Skeletal muscle cell (primary cell): ENCODE measurements around the gene ATG2B.

Experiments used
- DNase-seq: peaks from one replicate; pipeline ENCODE4 v3.0.0-alpha.2; 2010; ENCODE audit warnings: low read depth
- H3K4me3 ChIP-seq: 2 replicates; pipeline ENCODE4 v1.5.1; 2011; ENCODE audit warnings: low read depth, mild to moderate bottlenecking, control low read depth, low read length, moderate library complexity

The ATG2B gene

GRCh38 chr14:96238676-96239265 is 124.4 kb downstream of the ATG2B start:
- no peak for DNase-seq
- no peak overlapping the region for H3K4me3 ChIP-seq

- DNase-seq = no peak
- H3K4me3 ChIP-seq = no peak overlapping the region
Observed at GRCh38 chr14:96237641-96238040, 125.5 kb downstream of the ATG2B start.

- no peak for DNase-seq
Observed at GRCh38 chr14:96235426-96235825, 127.7 kb downstream of the ATG2B start.

GRCh38 chr14:96233661-96234060 is 129.5 kb downstream of the ATG2B start:
- no peak for DNase-seq
- H3K4me3 ChIP-seq = no peak overlapping the region

More at GRCh38 chr14:96235426-96235825, 127.7 kb downstream of the ATG2B start:
- H3K4me3 ChIP-seq = no peak overlapping the region

DNA sequence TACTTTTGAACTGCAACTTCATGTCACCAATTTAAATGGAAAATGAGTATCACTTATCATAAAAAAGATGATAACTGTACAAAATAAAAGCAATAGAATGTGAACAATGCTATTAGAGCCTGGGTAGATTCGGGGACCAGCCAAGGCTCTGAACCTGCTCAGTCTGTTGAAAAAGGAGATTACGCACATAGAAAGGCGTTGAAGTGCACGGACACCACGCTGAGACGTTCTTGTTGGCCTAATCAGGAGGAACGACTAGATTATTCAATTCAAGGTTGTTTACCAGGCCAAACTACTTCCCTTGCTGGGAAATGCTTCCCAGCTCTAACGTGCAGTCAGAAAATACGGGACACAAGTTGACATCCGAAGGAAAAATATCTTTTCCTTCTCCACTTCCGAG is 130.6 kb downstream of the ATG2B start:
- DNase-seq = no peak
- H3K4me3 ChIP-seq = no peak overlapping the region

DNA sequence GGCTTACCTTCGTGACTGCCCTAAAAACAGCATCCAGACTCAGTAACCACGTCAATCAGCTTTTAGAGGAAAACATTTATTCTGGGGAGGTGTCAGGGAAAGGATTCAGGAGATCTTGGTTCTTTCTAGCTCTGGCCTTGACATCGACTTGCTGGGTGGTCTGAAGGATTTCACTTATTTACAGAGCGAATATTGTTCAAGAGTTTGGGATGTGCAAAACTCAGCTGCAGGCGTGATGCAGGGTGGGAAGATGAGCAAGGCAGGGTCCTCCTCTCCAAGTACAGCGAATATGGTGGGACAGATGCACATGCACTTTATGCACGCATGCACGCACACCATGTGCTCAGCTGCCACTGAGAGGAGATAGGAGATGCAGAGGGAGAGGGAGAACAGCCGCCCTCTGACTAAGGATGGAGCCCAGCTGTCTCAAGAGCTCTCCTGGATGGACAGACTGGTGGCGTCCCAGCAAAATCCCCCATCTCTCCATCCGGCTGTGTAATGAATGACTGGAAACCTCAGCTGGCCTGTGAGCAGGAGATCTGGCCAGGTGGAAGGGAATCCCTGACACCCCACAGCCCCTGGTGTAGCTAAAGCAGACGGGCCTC is 131.5 kb downstream of the ATG2B start:
- H3K4me3 ChIP-seq = no peak overlapping the region
- DNase-seq = no peak

DNA sequence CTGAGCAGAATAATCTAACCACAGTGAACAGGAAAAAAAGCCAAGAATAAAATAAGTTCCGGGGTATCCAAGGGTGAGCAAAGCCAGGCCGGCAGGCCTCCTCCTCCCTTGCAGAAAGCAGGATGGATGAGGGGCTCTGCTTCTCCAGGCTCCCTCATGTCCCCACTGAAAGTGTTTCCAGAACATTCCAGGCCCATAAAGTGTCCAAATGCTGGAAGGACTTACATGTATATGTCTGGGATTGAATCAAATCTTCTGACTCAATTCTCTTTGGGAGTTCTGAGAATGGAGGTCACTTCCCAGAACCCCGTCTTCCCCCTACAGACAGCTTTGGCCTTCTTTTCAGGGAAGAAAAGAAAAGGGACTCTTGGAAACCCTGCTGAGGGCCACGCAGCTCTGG is 132.1 kb downstream of the ATG2B start:
- no peak overlapping the region for H3K4me3 ChIP-seq
- DNase-seq = no peak

GRCh38 chr14:96229315-96229714 is 133.8 kb downstream of the ATG2B start:
- no peak for DNase-seq
- H3K4me3 ChIP-seq = no peak overlapping the region
